Thymus (tissue), 11 donors: ENCODE measurements around the gene GNAQ. TPM values are rescaled to one million over a fixed set of nuclear protein-coding genes. Genes with fewer than 3 reads are reported as not detected.
A peak's percentile ranks its signal among the peaks of the same experiment; 100 is the strongest.

Experiments used
- DNase-seq, 9 donors: peaks; one replicate each; pipeline ENCODE4 v3.0.0-alpha.2; 2013; ENCODE audit warnings: low spot score in 9 of 9, low read depth in 6 of 9, missing footprints in 1 of 9
- H3K27ac ChIP-seq, 2 donors: one replicate each; pipeline ENCODE4 v1.5.1; 2013; ENCODE audit warnings: control low read depth in 1 of 2, low read depth in 1 of 2, low read length in 1 of 2, mild to moderate bottlenecking in 1 of 2, moderate library complexity in 1 of 2
- H3K27me3 ChIP-seq, 2 donors: one replicate each; pipeline ENCODE4 v1.5.1; 2013; ENCODE audit warnings: low read length in 1 of 2; ENCODE audit not compliant: control insufficient read depth in 2 of 2, insufficient read depth in 1 of 2
- H3K36me3 ChIP-seq, 2 donors: one replicate each; pipeline ENCODE4 v1.5.1; 2013; ENCODE audit warnings: low read length in 1 of 2, mild to moderate bottlenecking in 1 of 2, moderate library complexity in 1 of 2; ENCODE audit not compliant: control insufficient read depth in 2 of 2, insufficient read depth in 2 of 2
- H3K4me1 ChIP-seq, 2 donors: one replicate each; pipeline ENCODE4 v1.5.1; 2013; ENCODE audit warnings: low read length in 2 of 2; ENCODE audit not compliant: control insufficient read depth in 2 of 2, insufficient read depth in 2 of 2
- H3K4me3 ChIP-seq, 2 donors: one replicate each; pipeline ENCODE4 v1.5.1; 2013; ENCODE audit warnings: low read length in 2 of 2, control low read depth in 1 of 2, mild to moderate bottlenecking in 1 of 2
- H3K9me3 ChIP-seq, 2 donors: one replicate each; pipeline ENCODE4 v1.5.1; 2013; ENCODE audit warnings: low read length in 1 of 2, mild to moderate bottlenecking in 1 of 2; ENCODE audit not compliant: control insufficient read depth in 2 of 2, insufficient read depth in 1 of 2
- WGBS: extraction: QIAGEN DNeasy Blood & Tissue Kit; methylation state at CpG from one replicate; pipeline ENCODE4 v1.1.7; 2013; 5-methylcytosine and 5-hydroxymethylcytosine counted together
- polyA plus RNA-seq: library from polyadenylated mRNA; stranded (reverse); fragments of 200-250 nt; gene quantifications from one replicate; pipeline ENCODE4 v1.2.3, GENCODE V29; 2013
- total RNA-seq: library from RNA; stranded (reverse); fragments of 120-200 nt; gene quantifications from one replicate; pipeline ENCODE4 v1.2.4, GENCODE V29; 2013
- donor health status: healthy.

Gene GNAQ
- total and polyA plus RNA-seq, 2 donors: 18.7 to 23.5 TPM

GRCh38 chr9:77750981-77751340 lies 280.6 kb downstream of the GNAQ start:
- Histone ChIP-seq H3K27ac (no peak overlapping the region), H3K27me3 (no peaks in the 10 kb centered on the region), H3K4me1 (peaks cover 5 to 6% of the 10 kb centered on the region in 2 donors), H3K9me3 (no peaks in the 10 kb centered on the region), H3K36me3 (peaks cover 0 to 5% of the 10 kb centered on the region in 2 donors), H3K4me3 (no peak overlapping the region)
- DNase-seq: no peak
- 97% methylated on average over 1 of the region's 1 CpG for WGBS

DNA sequence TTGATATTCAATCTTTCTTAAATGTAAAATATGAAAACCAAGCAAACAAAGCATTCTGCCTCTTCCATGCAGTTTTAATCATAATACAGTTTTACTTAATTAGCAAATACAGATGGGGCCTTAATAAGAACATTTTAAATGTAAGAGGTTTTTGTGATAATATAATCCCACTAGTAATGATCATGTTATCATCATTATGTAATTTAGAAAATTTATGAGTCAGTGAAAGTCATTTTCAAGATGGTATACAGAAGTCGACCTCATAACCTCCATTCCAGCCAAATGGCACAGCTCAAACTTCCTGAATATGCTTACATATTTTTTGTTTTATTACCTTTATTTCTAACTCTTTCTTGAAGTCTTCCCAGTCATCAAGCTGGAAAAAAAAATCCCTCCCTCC lies 281.3 kb downstream of the GNAQ start:
- no peak for DNase-seq
- Histone ChIP-seq H3K27ac (no peak overlapping the region), H3K36me3 (peaks cover 0 to 5% of the 10 kb centered on the region in 2 donors), H3K4me1 (peaks cover 5 to 6% of the 10 kb centered on the region in 2 donors), H3K4me3 (no peak overlapping the region), H3K9me3 (no peaks in the 10 kb centered on the region), H3K27me3 (no peaks in the 10 kb centered on the region)
- WGBS: 90% methylated on average over 1 of the region's 1 CpG

DNA sequence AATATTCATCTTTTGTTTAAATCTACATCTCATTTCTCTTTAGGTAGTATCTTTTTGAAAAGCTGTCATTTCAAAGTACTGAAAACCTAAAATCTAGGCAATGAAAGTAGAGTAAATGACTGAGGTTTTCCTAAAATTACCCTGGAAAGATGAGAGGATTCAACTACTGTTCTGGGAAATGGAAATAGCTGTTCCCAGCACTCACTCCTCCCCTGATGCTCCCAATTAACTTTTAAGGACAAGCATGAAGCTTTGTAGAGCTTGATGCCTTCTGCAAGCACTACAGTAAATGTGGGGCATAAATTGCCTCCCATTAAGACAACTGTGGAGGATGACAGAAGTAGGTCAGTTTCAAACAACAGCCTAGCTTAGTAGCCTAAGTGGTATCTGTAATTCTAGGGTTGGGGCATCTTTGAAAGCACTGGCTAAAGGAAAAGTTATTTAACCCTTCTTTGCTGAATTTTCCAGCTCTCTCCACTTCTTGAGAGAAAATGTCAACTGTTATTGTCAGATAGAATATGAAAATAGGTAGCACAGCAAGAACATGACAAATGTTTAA lies 283.3 kb downstream of the GNAQ start:
- Histone ChIP-seq H3K27ac (no peak overlapping the region), H3K36me3 (peaks cover 0 to 5% of the 10 kb centered on the region in 2 donors), H3K27me3 (no peaks in the 10 kb centered on the region), H3K4me1 (peaks cover 5 to 9% of the 10 kb centered on the region in 2 donors), H3K9me3 (no peaks in the 10 kb centered on the region), H3K4me3 (no peak overlapping the region)
- no peak for DNase-seq

- no peaks in the 10 kb centered on the region for H3K27me3 ChIP-seq
- peaks cover 5 to 9% of the 10 kb centered on the region in 2 donors for H3K4me1 ChIP-seq
- no peaks in the 10 kb centered on the region for H3K9me3 ChIP-seq
- H3K4me3 ChIP-seq: no peak overlapping the region
- peaks cover 0 to 5% of the 10 kb centered on the region in 2 donors for H3K36me3 ChIP-seq
- peak in 2 of 9 donors; percentile 6 to 40 for DNase-seq
- no peak overlapping the region for H3K27ac ChIP-seq
Measured at GRCh38 chr9:77747163-77747562, 284.4 kb downstream of the GNAQ start.

GRCh38 chr9:77744841-77745430 lies 286.7 kb downstream of the GNAQ start:
- WGBS: 94% methylated on average over 6 of the region's 6 CpGs
- no peak for DNase-seq
- Histone ChIP-seq H3K4me3 (no peak overlapping the region), H3K36me3 (peaks cover 0 to 5% of the 10 kb centered on the region in 2 donors), H3K27ac (no peak overlapping the region), H3K4me1 (peaks cover 5 to 9% of the 10 kb centered on the region in 2 donors), H3K9me3 (no peaks in the 10 kb centered on the region), H3K27me3 (no peaks in the 10 kb centered on the region)

DNA sequence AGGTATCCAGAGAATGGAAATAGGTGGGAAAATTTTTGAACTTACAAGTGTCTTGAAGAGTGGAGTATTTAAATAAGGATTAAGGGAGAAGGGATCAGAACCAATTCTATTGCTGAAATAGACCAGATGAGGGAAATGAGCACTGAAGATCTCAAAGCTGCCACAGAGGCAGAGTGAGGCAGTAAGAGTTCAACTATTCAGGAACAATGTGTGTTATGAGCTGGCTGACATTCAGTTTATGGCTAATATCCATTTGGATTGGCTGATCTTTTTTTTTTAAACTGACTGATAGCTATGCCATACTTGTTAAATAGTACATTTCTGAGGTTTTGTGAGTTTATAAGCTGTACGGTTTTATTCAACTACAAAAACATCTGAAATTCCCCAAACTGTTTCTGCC lies 288.2 kb downstream of the GNAQ start:
- Histone ChIP-seq H3K27ac (no peak overlapping the region), H3K27me3 (no peaks in the 10 kb centered on the region), H3K36me3 (no peaks in the 10 kb centered on the region), H3K9me3 (no peaks in the 10 kb centered on the region), H3K4me3 (no peak overlapping the region), H3K4me1 (peaks cover 5 to 9% of the 10 kb centered on the region in 2 donors)
- no peak for DNase-seq
- WGBS: 97% methylated on average over 1 of the region's 1 CpG

DNA sequence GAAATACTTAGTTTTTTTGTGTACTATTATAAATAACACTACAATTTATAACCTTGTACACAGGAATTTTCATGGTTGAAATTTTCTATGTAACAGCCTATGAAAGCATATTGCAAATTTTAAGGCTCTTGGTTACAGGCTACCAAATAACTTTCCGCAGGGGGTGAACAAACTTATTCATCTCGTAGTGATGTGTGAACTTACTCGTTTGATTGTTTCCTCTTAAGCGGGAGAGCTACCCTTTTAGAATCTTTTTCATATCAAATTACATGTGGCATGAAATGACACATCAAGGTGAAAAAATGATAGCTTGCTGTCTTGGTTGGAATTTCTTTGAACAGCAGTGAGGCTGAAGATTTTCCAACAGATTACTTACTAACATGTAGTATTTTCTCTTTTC lies 292.7 kb downstream of the GNAQ start:
- 82% methylated on average over 4 of the region's 4 CpGs for WGBS
- Histone ChIP-seq H3K27me3 (no peaks in the 10 kb centered on the region), H3K9me3 (no peaks in the 10 kb centered on the region), H3K27ac (no peak overlapping the region), H3K4me1 (no peaks in the 10 kb centered on the region), H3K36me3 (peaks cover 0 to 4% of the 10 kb centered on the region in 2 donors), H3K4me3 (no peak overlapping the region)
- DNase-seq: no peak

DNA sequence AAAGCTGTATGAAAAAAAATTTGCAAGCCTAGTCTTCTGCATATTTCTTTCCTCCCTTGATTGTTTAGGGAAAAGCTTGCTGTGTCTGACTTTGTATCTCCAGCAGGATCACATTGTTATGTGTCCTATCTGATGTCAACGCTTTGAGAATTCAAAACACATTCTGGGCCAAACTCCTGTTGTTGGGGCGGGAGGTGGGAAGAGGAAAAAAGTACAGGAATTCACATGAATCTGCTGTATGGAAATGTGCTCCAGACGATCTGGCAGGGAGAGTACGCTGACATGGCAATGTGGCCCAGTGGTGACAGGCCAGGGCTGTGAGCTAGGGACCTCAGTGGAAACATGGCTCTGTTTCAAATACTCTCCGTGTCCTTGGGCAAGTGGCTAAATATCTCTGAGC lies 296.1 kb downstream of the GNAQ start:
- H3K27ac ChIP-seq: no peak overlapping the region
- no peaks in the 10 kb centered on the region for H3K4me1 ChIP-seq
- DNase-seq: no peak
- no peaks in the 10 kb centered on the region for H3K27me3 ChIP-seq
- 94% methylated on average over 5 of the region's 5 CpGs for WGBS
- no peak overlapping the region for H3K4me3 ChIP-seq
- no peaks in the 10 kb centered on the region for H3K9me3 ChIP-seq
- peaks cover 0 to 10% of the 10 kb centered on the region in 2 donors for H3K36me3 ChIP-seq

DNA sequence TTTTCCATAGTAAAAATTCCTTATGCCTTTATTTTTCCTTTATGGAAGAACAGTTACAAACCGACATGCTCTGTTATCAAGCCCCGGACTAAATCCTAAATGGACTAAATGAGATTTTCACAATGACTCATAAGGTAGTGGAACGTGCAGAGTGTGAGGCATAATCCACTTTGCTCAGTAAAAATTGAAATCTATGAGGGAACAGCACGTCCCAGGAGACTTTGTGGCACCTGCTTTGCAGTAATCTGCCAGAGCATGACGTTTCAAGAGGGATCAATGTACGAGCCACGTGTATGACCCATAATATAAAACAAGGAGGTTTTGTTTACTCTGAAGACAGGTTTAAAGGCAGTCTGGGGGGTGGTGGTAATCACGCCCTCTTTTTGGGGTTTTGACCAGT lies 299.7 kb downstream of the GNAQ start:
- no peaks in the 10 kb centered on the region for H3K4me1 ChIP-seq
- no peak overlapping the region for H3K27ac ChIP-seq
- no peak for DNase-seq
- no peak overlapping the region for H3K4me3 ChIP-seq
- no peaks in the 10 kb centered on the region for H3K9me3 ChIP-seq
- no peaks in the 10 kb centered on the region for H3K27me3 ChIP-seq
- H3K36me3 ChIP-seq: peaks cover 7 to 25% of the 10 kb centered on the region in 2 donors
- 95% methylated on average over 8 of the region's 8 CpGs for WGBS
